GM23338 (cell line): ENCODE results near the gene MAP1S. TPM values are rescaled to one million over a fixed set of nuclear protein-coding genes. Genes with fewer than 3 reads are reported as not detected.

Experiments used
- ATAC-seq: fragments of 200-7000 bp; cut with Tn5 transposase; 3 replicates; pipeline ENCODE4 v1.9.1; 2020
- DNase-seq: peaks from one replicate; pipeline ENCODE4 v3.0.0-alpha.2; 2015; ENCODE audit warnings: low spot score
- H2AFZ ChIP-seq: fragments of 200-600 bp; sonication (generic); 2 replicates; pipeline ENCODE4 v1.8.0; 2016; ENCODE audit warnings: antibody characterized with exemption, mild to moderate bottlenecking, moderate library complexity
- H3F3A ChIP-seq: fragments of 200-600 bp; sonication (generic); replicated peaks from 2 replicates; pipeline ENCODE4 v1.8.0; 2017; ENCODE audit warnings: antibody characterized with exemption, mixed run types, low read depth
- H3K27ac ChIP-seq: fragments of 200-600 bp; sonication (generic); 2 replicates; pipeline ENCODE4 v1.6.1; 2016; ENCODE audit warnings: low read depth
- H3K27me3 ChIP-seq: fragments of 200-600 bp; sonication (generic); 2 replicates; pipeline ENCODE4 v1.8.0; 2016; ENCODE audit warnings: mild to moderate bottlenecking, mixed run types, moderate library complexity; ENCODE audit not compliant: insufficient read depth
- H3K36me3 ChIP-seq: fragments of 200-600 bp; sonication (generic); 2 replicates; pipeline ENCODE4 v1.8.0; 2016; ENCODE audit warnings: mild to moderate bottlenecking; ENCODE audit not compliant: insufficient read depth
- H3K4me1 ChIP-seq: fragments of 200-600 bp; sonication (generic); 2 replicates; pipeline ENCODE4 v1.8.0; 2016; ENCODE audit warnings: mild to moderate bottlenecking, moderate library complexity; ENCODE audit not compliant: insufficient read depth
- H3K4me2 ChIP-seq: fragments of 200-600 bp; sonication (generic); 2 replicates; pipeline ENCODE4 v1.7.1; 2017; ENCODE audit warnings: mixed run types
- H3K4me3 ChIP-seq: fragments of 200-600 bp; sonication (generic); 2 replicates; pipeline ENCODE4 v1.6.1; 2016; ENCODE audit warnings: mixed run types
- H3K79me2 ChIP-seq: fragments of 200-600 bp; sonication (generic); replicated peaks from 2 replicates; pipeline ENCODE4 v1.8.0; 2017; ENCODE audit warnings: mild to moderate bottlenecking; ENCODE audit not compliant: insufficient read depth
- H3K9me2 ChIP-seq: fragments of 200-600 bp; sonication (generic); 2 replicates; pipeline ENCODE4 v1.8.0; 2017; ENCODE audit not compliant: insufficient read depth
- H4K20me1 ChIP-seq: fragments of 200-600 bp; sonication (generic); replicated peaks from 2 replicates; pipeline ENCODE4 v1.8.0; 2017; ENCODE audit warnings: mild to moderate bottlenecking; ENCODE audit not compliant: insufficient read depth
- H3K27ac Mint-ChIP-seq: 2 replicates; pipeline ENCODE4 v1.8.0; 2020; ENCODE audit warnings: inconsistent platforms, mild to moderate bottlenecking, moderate library complexity, mixed read lengths
- H3K27me3 Mint-ChIP-seq: 3 replicates; pipeline ENCODE4 v1.8.0; 2022; ENCODE audit warnings: low read depth, mild to moderate bottlenecking, moderate library complexity, mixed read lengths, inconsistent platforms; ENCODE audit not compliant: insufficient read depth, poor library complexity
- H3K36me3 Mint-ChIP-seq: 3 replicates; pipeline ENCODE4 v1.8.0; 2021; ENCODE audit warnings: low read depth, mild to moderate bottlenecking, inconsistent platforms, moderate library complexity, mixed read lengths
- H3K4me1 Mint-ChIP-seq: 3 replicates; pipeline ENCODE4 v1.8.0; 2020; ENCODE audit warnings: mild to moderate bottlenecking, inconsistent platforms, mixed read lengths
- H3K4me3 Mint-ChIP-seq: 3 replicates; pipeline ENCODE4 v1.8.0; 2021; ENCODE audit warnings: moderate library complexity, mild to moderate bottlenecking, inconsistent platforms, mixed read lengths
- H3K9me3 Mint-ChIP-seq: 3 replicates; pipeline ENCODE4 v1.8.0; 2020; ENCODE audit warnings: moderate library complexity, mild to moderate bottlenecking, inconsistent platforms, mixed read lengths
- CREB1 ChIP-seq: fragments of 250-450 bp; sonication (Bioruptor Pico); IDR thresholded peaks from 2 replicates; pipeline ENCODE4 v1.5.0; 2020; ENCODE audit warnings: low read depth, mild to moderate bottlenecking, moderate library complexity
- EZH2 ChIP-seq: fragments of 200-600 bp; sonication (generic); IDR thresholded peaks from one replicate; pipeline ENCODE4 v1.8.0; 2017; ENCODE audit warnings: antibody characterized with exemption, mild to moderate bottlenecking, low read depth; ENCODE audit not compliant: unreplicated experiment
- EZH2phosphoT487 ChIP-seq: fragments of 200-600 bp; sonication (generic); IDR thresholded peaks from one replicate; pipeline ENCODE4 v1.8.1; 2018; ENCODE audit warnings: antibody characterized with exemption; ENCODE audit not compliant: unreplicated experiment
- JUNB ChIP-seq: IDR thresholded peaks from one replicate; pipeline ENCODE4 v1.6.1; 2016; ENCODE audit warnings: antibody characterized with exemption; ENCODE audit not compliant: unreplicated experiment
- NANOG ChIP-seq: IDR thresholded peaks from 2 replicates; pipeline ENCODE4 v1.6.1; 2016; ENCODE audit warnings: antibody characterized with exemption, borderline replicate concordance
- POLR2AphosphoS5 ChIP-seq: IDR thresholded peaks from 2 replicates; pipeline ENCODE4 v1.6.1; 2016; ENCODE audit warnings: antibody characterized with exemption, low read depth
- STAT1 ChIP-seq: IDR thresholded peaks from one replicate; pipeline ENCODE4 v1.6.1; 2016; ENCODE audit warnings: antibody characterized with exemption; ENCODE audit not compliant: unreplicated experiment
- ZNF114 ChIP-seq: fragments of 250-450 bp; sonication (Bioruptor Pico); IDR thresholded peaks from 2 replicates; pipeline ENCODE4 v1.5.0; 2020; ENCODE audit warnings: mild to moderate bottlenecking, moderate library complexity
- ZNF331 ChIP-seq: fragments of 250-450 bp; sonication (Bioruptor Pico); IDR thresholded peaks from 2 replicates; pipeline ENCODE4 v1.5.0; 2020; ENCODE audit warnings: low read depth, mild to moderate bottlenecking, moderate library complexity
- polyA plus RNA-seq: library from polyadenylated mRNA; unstranded; fragments of >200 nt; fragmentation: Nextera tagmentation; extraction: Ambion mirVana; gene quantifications from 2 replicates; pipeline ENCODE4 v1.2.1, GENCODE V29; 2016
- total RNA-seq: library from RNA; depleted of rRNA; stranded (reverse); fragments of >200 nt; shearing (Covaris generic); gene quantifications from 2 replicates; pipeline ENCODE4 v1.2.3, GENCODE V29; 2014
- TF ChIP-seq, protein P1 (sequence below), 2 experiments: fragments of 200-600 bp in 1 of 2; sonication (generic) in 1 of 2; conservative IDR thresholded peaks; 2 replicates each; pipeline versions ENCODE4 v1.5.1 to v1.6.1; 2016 to 2017; ENCODE audit warnings: antibody characterized with exemption in 2 of 2, low read depth in 2 of 2, mild to moderate bottlenecking in 2 of 2, moderate library complexity in 1 of 2
- TF ChIP-seq, protein P2 (sequence below): IDR thresholded peaks from one replicate; pipeline ENCODE4 v1.6.1; 2018; ENCODE audit warnings: antibody characterized with exemption; ENCODE audit not compliant: unreplicated experiment
- TF ChIP-seq, protein P3 (sequence below): IDR thresholded peaks from 2 replicates; pipeline ENCODE4 v1.6.1; 2016; ENCODE audit warnings: antibody characterized with exemption
- TF ChIP-seq, protein P4 (sequence below): fragments of 250-450 bp; sonication (Bioruptor Pico); IDR thresholded peaks from 2 replicates; pipeline ENCODE4 v1.5.0; 2020; ENCODE audit warnings: mild to moderate bottlenecking, moderate library complexity

The MAP1S gene
- total and polyA plus RNA-seq, 2 experiments from 2014 or later: 102 to 104 TPM

DNA sequence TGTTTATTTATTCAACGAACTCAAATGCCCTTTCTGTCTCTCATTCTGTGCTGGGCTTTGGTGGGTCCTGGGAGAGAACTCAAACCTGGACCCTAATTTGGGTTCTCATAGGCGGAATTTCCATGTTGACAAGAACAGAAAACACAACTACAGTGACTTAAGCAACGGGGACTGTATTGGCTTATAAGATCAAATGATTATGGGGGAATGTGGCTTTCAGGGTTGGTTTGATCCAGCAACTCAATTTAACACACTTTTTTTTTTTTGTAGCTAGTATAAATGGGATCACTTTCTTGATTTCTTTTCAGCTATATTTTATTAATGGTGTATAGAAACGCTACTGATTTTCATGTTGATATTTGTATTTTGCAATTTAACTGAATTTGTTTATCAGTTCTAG, 41.9 kb downstream of the MAP1S start:
- no peak for DNase-seq
- Histone ChIP-seq H3F3A (0 out of 2 replicates have a peak, but pooled peaks cover 4% of the 10 kb centered on the region), H3K4me2 (no peak overlapping the region), H2AFZ (no peak overlapping the region), H3K4me1 (no peaks in the 10 kb centered on the region), H3K9me2 (no peaks in the 10 kb centered on the region), H3K79me2 (no peaks in the 10 kb centered on the region), H4K20me1 (no peaks in the 10 kb centered on the region), H3K27me3 (no peaks in the 10 kb centered on the region), H3K27ac (no peak overlapping the region), H3K36me3 (no peaks in the 10 kb centered on the region), H3K4me3 (no peak overlapping the region)
- ATAC-seq: no peak
- H3K4me1 Mint-ChIP-seq: peaks cover 5% of the 10 kb centered on the region; the same call in 2 of the 3 replicates
- H3K4me3 Mint-ChIP-seq: no peak overlapping the region
- H3K9me3 Mint-ChIP-seq: no peaks in the 10 kb centered on the region; the same call in 2 of the 3 replicates
- H3K36me3 Mint-ChIP-seq: peaks cover 3% of the 10 kb centered on the region; the same call in 1 of the 3 replicates
- TF ChIP-seq, protein P1, sequence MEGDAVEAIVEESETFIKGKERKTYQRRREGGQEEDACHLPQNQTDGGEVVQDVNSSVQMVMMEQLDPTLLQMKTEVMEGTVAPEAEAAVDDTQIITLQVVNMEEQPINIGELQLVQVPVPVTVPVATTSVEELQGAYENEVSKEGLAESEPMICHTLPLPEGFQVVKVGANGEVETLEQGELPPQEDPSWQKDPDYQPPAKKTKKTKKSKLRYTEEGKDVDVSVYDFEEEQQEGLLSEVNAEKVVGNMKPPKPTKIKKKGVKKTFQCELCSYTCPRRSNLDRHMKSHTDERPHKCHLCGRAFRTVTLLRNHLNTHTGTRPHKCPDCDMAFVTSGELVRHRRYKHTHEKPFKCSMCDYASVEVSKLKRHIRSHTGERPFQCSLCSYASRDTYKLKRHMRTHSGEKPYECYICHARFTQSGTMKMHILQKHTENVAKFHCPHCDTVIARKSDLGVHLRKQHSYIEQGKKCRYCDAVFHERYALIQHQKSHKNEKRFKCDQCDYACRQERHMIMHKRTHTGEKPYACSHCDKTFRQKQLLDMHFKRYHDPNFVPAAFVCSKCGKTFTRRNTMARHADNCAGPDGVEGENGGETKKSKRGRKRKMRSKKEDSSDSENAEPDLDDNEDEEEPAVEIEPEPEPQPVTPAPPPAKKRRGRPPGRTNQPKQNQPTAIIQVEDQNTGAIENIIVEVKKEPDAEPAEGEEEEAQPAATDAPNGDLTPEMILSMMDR (conservative IDR thresholded peaks at IDR 0.05; ENCODE audit: low read depth in 2 of 2): no peak
- TF ChIP-seq EZH2phosphoT487 (no peak), ZNF114 (CRISPR knock-in tag) (no peak), JUNB (no peak), ZNF331 (CRISPR knock-in tag) (no peak), POLR2AphosphoS5 (no peak), NANOG (no peak), EZH2 (no peak), STAT1 (no peak), CREB1 (CRISPR knock-in tag) (no peak)
- TF ChIP-seq, protein P2, sequence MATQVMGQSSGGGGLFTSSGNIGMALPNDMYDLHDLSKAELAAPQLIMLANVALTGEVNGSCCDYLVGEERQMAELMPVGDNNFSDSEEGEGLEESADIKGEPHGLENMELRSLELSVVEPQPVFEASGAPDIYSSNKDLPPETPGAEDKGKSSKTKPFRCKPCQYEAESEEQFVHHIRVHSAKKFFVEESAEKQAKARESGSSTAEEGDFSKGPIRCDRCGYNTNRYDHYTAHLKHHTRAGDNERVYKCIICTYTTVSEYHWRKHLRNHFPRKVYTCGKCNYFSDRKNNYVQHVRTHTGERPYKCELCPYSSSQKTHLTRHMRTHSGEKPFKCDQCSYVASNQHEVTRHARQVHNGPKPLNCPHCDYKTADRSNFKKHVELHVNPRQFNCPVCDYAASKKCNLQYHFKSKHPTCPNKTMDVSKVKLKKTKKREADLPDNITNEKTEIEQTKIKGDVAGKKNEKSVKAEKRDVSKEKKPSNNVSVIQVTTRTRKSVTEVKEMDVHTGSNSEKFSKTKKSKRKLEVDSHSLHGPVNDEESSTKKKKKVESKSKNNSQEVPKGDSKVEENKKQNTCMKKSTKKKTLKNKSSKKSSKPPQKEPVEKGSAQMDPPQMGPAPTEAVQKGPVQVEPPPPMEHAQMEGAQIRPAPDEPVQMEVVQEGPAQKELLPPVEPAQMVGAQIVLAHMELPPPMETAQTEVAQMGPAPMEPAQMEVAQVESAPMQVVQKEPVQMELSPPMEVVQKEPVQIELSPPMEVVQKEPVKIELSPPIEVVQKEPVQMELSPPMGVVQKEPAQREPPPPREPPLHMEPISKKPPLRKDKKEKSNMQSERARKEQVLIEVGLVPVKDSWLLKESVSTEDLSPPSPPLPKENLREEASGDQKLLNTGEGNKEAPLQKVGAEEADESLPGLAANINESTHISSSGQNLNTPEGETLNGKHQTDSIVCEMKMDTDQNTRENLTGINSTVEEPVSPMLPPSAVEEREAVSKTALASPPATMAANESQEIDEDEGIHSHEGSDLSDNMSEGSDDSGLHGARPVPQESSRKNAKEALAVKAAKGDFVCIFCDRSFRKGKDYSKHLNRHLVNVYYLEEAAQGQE: no peak
- TF ChIP-seq, protein P3, sequence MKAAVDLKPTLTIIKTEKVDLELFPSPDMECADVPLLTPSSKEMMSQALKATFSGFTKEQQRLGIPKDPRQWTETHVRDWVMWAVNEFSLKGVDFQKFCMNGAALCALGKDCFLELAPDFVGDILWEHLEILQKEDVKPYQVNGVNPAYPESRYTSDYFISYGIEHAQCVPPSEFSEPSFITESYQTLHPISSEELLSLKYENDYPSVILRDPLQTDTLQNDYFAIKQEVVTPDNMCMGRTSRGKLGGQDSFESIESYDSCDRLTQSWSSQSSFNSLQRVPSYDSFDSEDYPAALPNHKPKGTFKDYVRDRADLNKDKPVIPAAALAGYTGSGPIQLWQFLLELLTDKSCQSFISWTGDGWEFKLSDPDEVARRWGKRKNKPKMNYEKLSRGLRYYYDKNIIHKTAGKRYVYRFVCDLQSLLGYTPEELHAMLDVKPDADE: no peak
- TF ChIP-seq, protein P4, sequence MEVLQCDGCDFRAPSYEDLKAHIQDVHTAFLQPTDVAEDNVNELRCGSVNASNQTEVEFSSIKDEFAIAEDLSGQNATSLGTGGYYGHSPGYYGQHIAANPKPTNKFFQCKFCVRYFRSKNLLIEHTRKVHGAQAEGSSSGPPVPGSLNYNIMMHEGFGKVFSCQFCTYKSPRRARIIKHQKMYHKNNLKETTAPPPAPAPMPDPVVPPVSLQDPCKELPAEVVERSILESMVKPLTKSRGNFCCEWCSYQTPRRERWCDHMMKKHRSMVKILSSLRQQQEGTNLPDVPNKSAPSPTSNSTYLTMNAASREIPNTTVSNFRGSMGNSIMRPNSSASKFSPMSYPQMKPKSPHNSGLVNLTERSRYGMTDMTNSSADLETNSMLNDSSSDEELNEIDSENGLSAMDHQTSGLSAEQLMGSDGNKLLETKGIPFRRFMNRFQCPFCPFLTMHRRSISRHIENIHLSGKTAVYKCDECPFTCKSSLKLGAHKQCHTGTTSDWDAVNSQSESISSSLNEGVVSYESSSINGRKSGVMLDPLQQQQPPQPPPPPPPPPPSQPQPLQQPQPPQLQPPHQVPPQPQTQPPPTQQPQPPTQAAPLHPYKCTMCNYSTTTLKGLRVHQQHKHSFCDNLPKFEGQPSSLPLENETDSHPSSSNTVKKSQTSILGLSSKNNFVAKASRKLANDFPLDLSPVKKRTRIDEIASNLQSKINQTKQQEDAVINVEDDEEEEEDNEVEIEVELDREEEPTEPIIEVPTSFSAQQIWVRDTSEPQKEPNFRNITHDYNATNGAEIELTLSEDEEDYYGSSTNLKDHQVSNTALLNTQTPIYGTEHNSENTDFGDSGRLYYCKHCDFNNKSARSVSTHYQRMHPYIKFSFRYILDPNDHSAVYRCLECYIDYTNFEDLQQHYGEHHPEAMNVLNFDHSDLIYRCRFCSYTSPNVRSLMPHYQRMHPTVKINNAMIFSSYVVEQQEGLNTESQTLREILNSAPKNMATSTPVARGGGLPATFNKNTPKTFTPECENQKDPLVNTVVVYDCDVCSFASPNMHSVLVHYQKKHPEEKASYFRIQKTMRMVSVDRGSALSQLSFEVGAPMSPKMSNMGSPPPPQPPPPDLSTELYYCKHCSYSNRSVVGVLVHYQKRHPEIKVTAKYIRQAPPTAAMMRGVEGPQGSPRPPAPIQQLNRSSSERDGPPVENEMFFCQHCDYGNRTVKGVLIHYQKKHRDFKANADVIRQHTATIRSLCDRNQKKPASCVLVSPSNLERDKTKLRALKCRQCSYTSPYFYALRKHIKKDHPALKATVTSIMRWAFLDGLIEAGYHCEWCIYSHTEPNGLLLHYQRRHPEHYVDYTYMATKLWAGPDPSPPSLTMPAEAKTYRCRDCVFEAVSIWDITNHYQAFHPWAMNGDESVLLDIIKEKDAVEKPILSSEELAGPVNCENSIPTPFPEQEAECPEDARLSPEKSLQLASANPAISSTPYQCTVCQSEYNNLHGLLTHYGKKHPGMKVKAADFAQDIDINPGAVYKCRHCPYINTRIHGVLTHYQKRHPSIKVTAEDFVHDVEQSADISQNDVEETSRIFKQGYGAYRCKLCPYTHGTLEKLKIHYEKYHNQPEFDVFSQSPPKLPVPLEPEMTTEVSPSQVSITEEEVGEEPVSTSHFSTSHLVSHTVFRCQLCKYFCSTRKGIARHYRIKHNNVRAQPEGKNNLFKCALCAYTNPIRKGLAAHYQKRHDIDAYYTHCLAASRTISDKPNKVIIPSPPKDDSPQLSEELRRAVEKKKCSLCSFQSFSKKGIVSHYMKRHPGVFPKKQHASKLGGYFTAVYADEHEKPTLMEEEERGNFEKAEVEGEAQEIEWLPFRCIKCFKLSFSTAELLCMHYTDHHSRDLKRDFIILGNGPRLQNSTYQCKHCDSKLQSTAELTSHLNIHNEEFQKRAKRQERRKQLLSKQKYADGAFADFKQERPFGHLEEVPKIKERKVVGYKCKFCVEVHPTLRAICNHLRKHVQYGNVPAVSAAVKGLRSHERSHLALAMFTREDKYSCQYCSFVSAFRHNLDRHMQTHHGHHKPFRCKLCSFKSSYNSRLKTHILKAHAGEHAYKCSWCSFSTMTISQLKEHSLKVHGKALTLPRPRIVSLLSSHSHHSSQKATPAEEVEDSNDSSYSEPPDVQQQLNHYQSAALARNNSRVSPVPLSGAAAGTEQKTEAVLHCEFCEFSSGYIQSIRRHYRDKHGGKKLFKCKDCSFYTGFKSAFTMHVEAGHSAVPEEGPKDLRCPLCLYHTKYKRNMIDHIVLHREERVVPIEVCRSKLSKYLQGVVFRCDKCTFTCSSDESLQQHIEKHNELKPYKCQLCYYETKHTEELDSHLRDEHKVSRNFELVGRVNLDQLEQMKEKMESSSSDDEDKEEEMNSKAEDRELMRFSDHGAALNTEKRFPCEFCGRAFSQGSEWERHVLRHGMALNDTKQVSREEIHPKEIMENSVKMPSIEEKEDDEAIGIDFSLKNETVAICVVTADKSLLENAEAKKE (CRISPR knock-in tag): no peak
- H3K27me3 Mint-ChIP-seq: peaks cover 8% of the 10 kb centered on the region
- no peak overlapping the region for H3K27ac Mint-ChIP-seq
